HG03159 (cell line): ENCODE measurements around the gene PI3.
"Not testable (repeated sequence)": the region's sequence is repeated elsewhere in the genome, so short reads cannot be mapped to it uniquely, and the experiment has no call there.

ENCODE experiments used
- ATAC-seq: cut with Tn5 transposase; IDR thresholded peaks from one replicate; pipeline ENCODE4 v1.9.1; 2021; ENCODE audit warnings: mild to moderate bottlenecking, moderate library complexity; ENCODE audit not compliant: unreplicated experiment

PI3 gene, protein sequence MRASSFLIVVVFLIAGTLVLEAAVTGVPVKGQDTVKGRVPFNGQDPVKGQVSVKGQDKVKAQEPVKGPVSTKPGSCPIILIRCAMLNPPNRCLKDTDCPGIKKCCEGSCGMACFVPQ

DNA sequence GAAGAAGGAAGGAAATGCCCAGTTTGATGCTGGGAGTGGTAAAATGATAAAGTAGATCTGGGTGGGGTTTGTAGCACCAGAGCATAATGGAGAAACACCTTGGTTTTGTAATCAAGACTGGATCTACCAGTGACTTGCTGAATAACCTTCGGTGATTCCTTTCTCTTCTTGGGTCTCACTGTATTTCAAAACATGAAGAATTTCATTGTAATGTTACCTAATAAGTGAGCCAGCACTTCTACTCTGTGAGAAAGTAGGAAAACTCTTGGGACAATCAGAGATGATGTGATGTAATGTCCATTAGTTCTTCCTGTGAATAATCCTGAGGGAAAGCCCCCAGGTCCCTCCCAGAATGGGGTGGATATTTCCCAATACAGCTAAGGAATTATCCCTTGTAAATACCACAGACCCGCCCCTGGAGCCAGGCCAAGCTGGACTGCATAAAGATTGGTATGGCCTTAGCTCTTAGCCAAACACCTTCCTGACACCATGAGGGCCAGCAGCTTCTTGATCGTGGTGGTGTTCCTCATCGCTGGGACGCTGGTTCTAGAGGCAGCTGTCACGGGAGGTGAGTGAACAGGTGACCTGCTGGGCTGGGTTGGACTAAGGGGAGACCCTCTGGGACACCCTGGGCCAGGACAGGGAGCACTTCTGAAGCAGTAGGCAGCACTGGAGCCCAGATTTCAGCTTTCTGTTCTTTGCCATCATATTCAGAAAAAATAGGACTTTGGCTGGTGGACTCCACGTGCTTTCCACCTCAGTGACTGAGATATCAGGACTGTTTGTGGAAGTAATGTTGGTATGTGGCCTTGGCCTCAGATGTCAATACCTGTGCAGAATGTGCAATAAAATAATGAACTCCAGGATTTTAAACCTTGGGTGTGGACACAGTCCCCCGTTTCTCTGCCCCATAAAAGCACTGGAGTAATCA lies at the start of gene PI3:
TSS of gene PI3 (plus strand) at position 469 of the 931 bp plus-strand sequence. CDS start at position 490, 21 bp downstream.
- no peak for ATAC-seq

GRCh38 chr20:45128099-45128498 lies 46.6 kb upstream of the PI3 start:
- no peak for ATAC-seq

DNA sequence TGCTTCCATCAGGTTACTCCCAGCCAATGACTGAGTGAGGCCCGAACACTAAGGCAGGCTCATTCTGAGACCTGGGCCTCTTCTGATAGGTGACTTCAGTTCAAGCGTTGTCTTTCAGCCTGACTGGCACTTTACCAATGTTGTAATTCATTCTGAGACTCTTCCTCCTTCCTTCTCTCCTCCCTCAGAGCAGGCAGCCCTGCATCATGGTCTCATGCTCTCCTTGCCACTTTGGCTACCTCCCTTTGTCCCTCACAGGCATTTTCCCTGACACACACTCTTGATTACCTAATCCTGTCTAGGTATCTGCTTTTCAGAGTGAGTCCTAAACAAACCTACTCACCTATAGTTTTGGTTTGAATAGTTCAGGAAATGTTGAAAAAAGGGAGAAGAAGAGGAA lies 37.8 kb upstream of the PI3 start:
- ATAC-seq = no peak

GRCh38 chr20:45138561-45139300 lies 36.0 kb upstream of the PI3 start:
- no peak for ATAC-seq

DNA sequence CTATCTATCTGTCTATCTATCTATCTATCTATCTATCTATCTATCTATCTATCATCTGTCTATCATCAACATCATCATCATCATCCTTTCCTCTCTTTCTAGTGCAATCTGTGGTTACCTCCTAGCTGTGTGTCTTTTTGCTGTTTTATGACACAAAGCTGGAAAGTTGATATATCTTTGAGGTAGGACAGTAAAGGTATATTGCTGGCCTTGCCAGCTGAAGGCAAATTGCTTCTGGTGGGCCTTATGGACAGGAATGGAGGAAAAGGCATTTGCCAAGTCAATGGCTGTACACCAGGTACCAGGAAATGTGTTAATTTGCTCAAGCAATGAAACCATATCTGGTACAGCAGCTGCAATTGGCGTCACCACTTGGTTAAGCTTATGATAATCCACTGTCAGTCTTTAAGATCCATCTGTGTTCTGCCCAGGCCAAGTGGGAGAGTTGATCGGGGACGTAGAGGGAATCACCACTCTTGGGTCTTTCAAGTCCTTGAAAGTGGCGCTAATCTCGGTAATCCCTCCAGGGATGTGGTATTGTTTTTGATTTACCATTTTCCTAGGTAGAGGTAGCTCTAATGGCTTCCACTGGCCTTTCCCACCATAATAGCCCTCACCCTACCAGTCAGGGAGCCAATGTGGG lies 34.8 kb upstream of the PI3 start:
- not testable (repeated sequence) for ATAC-seq

GRCh38 chr20:45140836-45141235 lies 33.9 kb upstream of the PI3 start:
- ATAC-seq = no peak

DNA sequence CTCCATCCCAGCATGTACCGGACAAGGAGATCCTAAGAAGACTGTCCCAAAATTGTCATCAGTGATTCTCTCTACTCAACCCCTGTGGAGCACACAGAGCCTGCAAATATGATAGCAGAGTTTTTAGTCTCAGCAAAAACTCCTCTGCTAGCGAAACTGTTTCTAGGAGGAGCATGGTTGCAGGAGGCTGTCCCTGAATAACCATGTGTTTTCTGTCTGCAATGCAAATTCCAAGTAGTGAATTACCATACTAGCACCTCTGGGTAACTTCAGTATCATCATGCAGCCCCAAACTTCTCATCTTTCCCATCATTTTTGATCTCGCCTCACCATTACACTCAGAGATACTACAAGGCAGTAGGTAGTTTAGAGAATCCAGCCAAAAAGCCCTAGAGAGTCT lies 25.6 kb upstream of the PI3 start:
- ATAC-seq = no peak

- ATAC-seq = no peak
These were observed 22.3 kb upstream of the PI3 start for GRCh38 chr20:45152405-45152804.

- ATAC-seq = no peak
These were observed 21.6 kb upstream of the PI3 start for GRCh38 chr20:45153147-45153546.

- ATAC-seq = no peak
These were observed 20.9 kb upstream of the PI3 start for GRCh38 chr20:45153752-45154151.

GRCh38 chr20:45154183-45154582 lies 20.5 kb upstream of the PI3 start:
- no peak for ATAC-seq

DNA sequence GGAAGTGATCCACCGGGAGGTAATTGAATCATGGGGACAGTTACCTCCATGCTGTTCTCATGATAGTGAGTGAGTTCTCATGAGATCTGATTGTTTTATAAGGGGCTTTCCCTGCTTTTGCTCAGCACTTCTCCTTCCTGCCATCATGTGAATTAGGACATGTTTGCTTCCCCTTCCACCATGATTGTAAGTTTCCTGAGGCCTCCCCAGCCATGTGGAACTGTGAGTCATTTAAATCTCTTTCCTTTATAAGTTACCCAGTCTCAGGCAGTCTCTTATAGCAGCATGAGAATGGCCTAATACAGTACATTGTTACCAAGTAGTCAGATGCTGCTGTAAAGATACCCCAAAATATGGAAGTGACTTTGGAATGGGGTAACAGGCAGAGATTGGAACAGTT lies 19.9 kb upstream of the PI3 start:
- not testable (repeated sequence) for ATAC-seq

GRCh38 chr20:45156713-45157112 lies 18.0 kb upstream of the PI3 start:
- ATAC-seq = no peak

DNA sequence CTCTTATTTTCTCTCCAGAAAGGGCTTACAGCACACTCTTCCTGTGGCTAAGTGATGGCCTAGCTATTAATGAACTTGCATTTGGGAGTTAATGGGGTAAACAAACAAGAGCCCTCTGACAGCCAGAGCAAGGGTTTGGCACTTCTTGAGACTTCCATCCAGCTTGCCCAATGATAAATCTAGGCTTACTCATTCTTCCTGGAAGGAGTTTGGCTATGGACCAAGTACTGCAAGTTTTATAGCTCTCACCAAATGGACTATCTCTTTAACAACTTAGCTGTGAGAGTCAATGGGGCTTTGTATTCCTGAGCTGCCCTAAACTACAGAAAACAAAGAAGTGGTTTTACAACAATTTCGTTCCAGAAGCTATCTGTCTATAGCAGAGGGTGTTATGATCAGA lies 16.7 kb upstream of the PI3 start:
- ATAC-seq = no peak

DNA sequence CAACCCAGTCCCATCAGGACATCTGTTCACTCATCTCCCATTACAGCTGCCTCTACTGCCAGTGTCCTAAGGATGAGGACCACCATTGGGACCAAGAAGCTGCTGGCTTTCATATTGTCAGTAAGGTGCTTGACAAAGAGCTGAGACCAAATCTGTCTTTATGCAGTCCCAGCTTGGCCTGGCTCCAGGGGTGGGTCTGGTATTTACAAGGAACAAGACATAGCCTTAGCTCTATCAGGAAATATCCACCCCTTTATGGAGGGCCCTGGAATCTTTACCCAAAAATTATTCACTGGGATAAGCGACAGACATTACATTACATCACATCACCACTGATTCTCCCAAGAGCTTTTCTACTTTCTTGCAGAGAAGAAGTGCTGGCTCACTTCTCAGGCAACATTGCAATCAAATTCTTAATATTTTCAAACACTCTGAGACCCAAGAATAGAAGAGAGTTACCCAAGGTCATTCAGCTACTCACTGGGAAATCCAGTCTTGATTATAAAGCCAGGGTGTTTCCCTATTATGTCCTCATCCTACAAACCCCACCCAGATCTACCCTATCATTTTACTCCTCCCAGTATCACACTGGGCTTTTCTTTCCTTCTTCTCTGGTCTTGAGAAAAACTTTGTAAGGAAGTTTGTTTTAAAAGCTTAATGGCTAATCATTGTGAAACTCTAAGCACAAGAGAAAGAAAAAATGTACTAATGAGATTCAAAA lies 11.5 kb upstream of the PI3 start:
- no peak for ATAC-seq

- ATAC-seq = no peak
These were observed 9.8 kb upstream of the PI3 start for GRCh38 chr20:45164906-45165305.

DNA sequence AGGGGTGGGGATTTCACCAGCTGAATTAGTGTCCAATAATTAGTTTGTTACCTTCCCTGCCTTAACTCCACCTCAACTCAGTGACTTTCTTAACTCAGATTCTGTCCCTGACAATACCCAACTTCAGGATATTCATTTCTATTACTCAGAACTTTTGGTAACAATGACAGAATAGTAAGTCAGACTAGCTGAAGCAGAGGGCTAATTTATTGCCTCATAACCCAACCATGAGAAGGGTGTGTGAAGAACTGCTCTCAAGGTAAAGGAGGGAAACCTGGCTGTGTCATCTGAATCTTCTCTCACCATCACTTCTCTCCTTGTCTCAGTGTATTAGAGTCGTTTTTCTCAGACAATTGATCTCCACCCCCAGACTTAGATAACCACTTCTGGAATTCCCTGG lies 1.2 kb upstream of the PI3 start:
- ATAC-seq = no peak

- no peak for ATAC-seq
These were observed 2.0 kb downstream of the PI3 start for GRCh38 chr20:45176526-45177267.

- ATAC-seq = no peak
These were observed 4.5 kb downstream of the PI3 start for GRCh38 chr20:45179166-45179565.

GRCh38 chr20:45181639-45182038 lies 6.9 kb downstream of the PI3 start:
- ATAC-seq = no peak
